Endothelial cell of umbilical vein (primary cell): Measurements from ENCODE around the gene RNU1-2.
"Not testable (repeated sequence)": the region's sequence is repeated elsewhere in the genome, so short reads cannot be mapped to it uniquely, and the experiment has no call there.

Experiments
- EZH2 ChIP-seq: IDR thresholded peaks from 2 replicates; pipeline ENCODE4 v1.6.1; 2012; ENCODE audit warnings: borderline replicate concordance, low read depth, mild to moderate bottlenecking, moderate library complexity, low read length, inconsistent platforms; ENCODE audit not compliant: severe bottlenecking
- FOS ChIP-seq: IDR thresholded peaks from 2 replicates; pipeline ENCODE4 v1.6.1; 2011; ENCODE audit warnings: mild to moderate bottlenecking, low read length, moderate library complexity, borderline replicate concordance; ENCODE audit not compliant: insufficient read depth
- GATA2 ChIP-seq: IDR thresholded peaks from 2 replicates; pipeline ENCODE4 v1.7.0; 2011; ENCODE audit warnings: low read depth, mild to moderate bottlenecking, moderate library complexity, mixed read lengths, low read length; ENCODE audit not compliant: insufficient read length, insufficient read depth
- JUN ChIP-seq: IDR thresholded peaks from 2 replicates; pipeline ENCODE4 v1.6.1; 2011; ENCODE audit warnings: borderline replicate concordance, low read depth; ENCODE audit not compliant: insufficient read length, insufficient read depth
- MAX ChIP-seq: IDR thresholded peaks from 2 replicates; pipeline ENCODE4 v1.6.1; 2011; ENCODE audit not compliant: insufficient read depth, insufficient read length
- MYC ChIP-seq: IDR thresholded peaks from one replicate; pipeline ENCODE4 v1.6.1; 2011; ENCODE audit warnings: mild to moderate bottlenecking, low read depth, low read length
- POLR2A ChIP-seq: IDR thresholded peaks from 2 replicates; pipeline ENCODE4 v1.6.1; 2012; ENCODE audit warnings: low read depth, mild to moderate bottlenecking, control low read depth, low read length
- POLR2AphosphoS5 ChIP-seq: IDR thresholded peaks from 2 replicates; pipeline ENCODE4 v1.6.1; 2012; ENCODE audit warnings: low read depth, mild to moderate bottlenecking, control low read depth, low read length, moderate library complexity; ENCODE audit not compliant: insufficient read depth
- TF ChIP-seq, protein P1 (sequence below), 2 donors: IDR thresholded peaks; 1 replicate in 1 of 2; 2 replicates in 1 of 2; pipeline ENCODE4 v1.5.1; 2011; ENCODE audit warnings: low read length in 2 of 2, mild to moderate bottlenecking in 2 of 2, moderate library complexity in 2 of 2, control low read depth in 1 of 2, inconsistent platforms in 1 of 2, low read depth in 1 of 2; ENCODE audit not compliant: insufficient read depth in 1 of 2; ENCODE audit errors: extremely low read depth in 1 of 2

DNA sequence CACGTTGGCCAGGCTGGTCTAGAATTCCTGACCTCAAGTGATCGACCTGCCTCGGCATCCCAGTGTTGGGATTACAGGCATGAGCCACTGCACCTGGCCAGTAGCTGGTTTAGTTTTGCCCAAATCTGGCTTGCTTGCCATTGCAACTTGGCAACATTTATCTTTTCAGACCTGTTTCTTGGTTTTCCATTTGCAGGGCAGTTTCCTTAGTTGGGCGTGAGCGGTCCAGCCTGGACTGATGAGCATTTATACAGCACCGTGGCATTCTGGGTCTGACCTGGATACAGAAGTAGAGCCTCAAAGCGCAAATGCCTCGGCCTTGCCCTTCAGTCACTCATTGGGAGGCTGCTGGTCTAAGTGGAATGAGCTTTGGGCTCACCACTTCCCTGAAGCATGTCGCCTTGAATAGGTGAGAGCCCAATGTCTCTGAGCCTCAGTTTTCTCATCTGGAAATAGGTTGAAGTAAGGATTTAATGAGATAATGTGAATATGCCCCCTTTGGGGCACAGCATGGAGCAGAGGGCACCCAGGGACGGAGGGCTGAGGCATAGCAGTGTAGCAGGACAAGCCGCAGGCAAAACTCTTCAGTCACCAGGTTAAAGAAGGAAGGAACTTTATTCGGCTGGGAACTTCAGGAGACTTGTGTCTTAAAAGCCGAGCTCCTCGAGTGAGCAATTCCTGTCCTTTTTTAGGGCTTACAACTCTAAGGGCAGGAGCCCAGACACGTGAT is 23.3 kb downstream of the RNU1-2 start:
- TF ChIP-seq, protein P1, sequence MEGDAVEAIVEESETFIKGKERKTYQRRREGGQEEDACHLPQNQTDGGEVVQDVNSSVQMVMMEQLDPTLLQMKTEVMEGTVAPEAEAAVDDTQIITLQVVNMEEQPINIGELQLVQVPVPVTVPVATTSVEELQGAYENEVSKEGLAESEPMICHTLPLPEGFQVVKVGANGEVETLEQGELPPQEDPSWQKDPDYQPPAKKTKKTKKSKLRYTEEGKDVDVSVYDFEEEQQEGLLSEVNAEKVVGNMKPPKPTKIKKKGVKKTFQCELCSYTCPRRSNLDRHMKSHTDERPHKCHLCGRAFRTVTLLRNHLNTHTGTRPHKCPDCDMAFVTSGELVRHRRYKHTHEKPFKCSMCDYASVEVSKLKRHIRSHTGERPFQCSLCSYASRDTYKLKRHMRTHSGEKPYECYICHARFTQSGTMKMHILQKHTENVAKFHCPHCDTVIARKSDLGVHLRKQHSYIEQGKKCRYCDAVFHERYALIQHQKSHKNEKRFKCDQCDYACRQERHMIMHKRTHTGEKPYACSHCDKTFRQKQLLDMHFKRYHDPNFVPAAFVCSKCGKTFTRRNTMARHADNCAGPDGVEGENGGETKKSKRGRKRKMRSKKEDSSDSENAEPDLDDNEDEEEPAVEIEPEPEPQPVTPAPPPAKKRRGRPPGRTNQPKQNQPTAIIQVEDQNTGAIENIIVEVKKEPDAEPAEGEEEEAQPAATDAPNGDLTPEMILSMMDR (IDR thresholded peaks at IDR 0.05; ENCODE audit: extremely low read depth in 1 of 2, insufficient read depth in 1 of 2, low read depth in 1 of 2, low read length in 2 of 2), result not testable (repeated sequence)
- TF ChIP-seq POLR2A, MAX, MYC, POLR2AphosphoS5, JUN, FOS, EZH2, GATA2: not testable (repeated sequence)
